Vagina (tissue), 2 donors: ENCODE results near the gene CLIC1. TPM values are rescaled to one million over a fixed set of nuclear protein-coding genes. Genes with fewer than 3 reads are reported as not detected.

Source experiments
- DNase-seq, 2 donors: peaks; one replicate each; pipeline ENCODE4 v3.0.0-alpha.2; 2017; ENCODE audit errors: extremely low spot score in 2 of 2
- H3K27ac ChIP-seq: fragments of 200-600 bp; sonication (generic); one replicate; pipeline ENCODE4 v1.5.1; 2019
- H3K27me3 ChIP-seq: fragments of 200-600 bp; sonication (generic); one replicate; pipeline ENCODE4 v1.5.1; 2019
- H3K36me3 ChIP-seq, 2 donors: fragments of 200-600 bp; sonication (generic); one replicate each; pipeline ENCODE4 v1.5.1; 2017 to 2019
- H3K4me1 ChIP-seq: fragments of 200-600 bp; sonication (generic); one replicate; pipeline ENCODE4 v1.5.1; 2019
- H3K4me3 ChIP-seq, 2 donors: fragments of 200-600 bp; sonication (generic); 1 replicate in 1 of 2; 2 replicates in 1 of 2; pipeline ENCODE4 v1.5.1; 2016 to 2019
- H3K9me3 ChIP-seq: fragments of 200-600 bp; sonication (generic); one replicate; pipeline ENCODE4 v1.5.1; 2019
- POLR2A ChIP-seq, 2 donors: fragments of 450-650 bp; IDR thresholded peaks; one replicate each; pipeline ENCODE4 v1.6.1; 2017; ENCODE audit warnings: antibody characterized with exemption in 2 of 2, mild to moderate bottlenecking in 2 of 2, moderate library complexity in 2 of 2
- POLR2AphosphoS5 ChIP-seq, 2 donors: sonication (generic); formaldehyde crosslinking; IDR thresholded peaks; one replicate each; pipeline ENCODE4 v1.9.0; 2017; ENCODE audit warnings: antibody characterized with exemption in 2 of 2, mild to moderate bottlenecking in 2 of 2, low read depth in 1 of 2; ENCODE audit not compliant: insufficient read depth in 1 of 2
- intact Hi-C: fragments of 100-400 bp; cut with DNase I; formaldehyde crosslinking; loops from one replicate; pipeline ENCODE4 v1.15.1; 2023
- total RNA-seq: library from RNA; depleted of rRNA; stranded (reverse); fragments of >200 nt; gene quantifications from one replicate; pipeline ENCODE4 v1.2.3, GENCODE V29; 2016
- TF ChIP-seq, protein P1 (sequence below), 3 experiments: fragments of 450-650 bp in 2 of 3; fragments of 200-600 bp in 1 of 3; sonication (generic) in 1 of 3; IDR thresholded peaks; one replicate each; pipeline ENCODE4 v1.5.1; 2017 to 2019; ENCODE audit warnings: antibody characterized with exemption in 3 of 3, mild to moderate bottlenecking in 2 of 3, moderate library complexity in 2 of 3

CLIC1 gene
- total RNA-seq, 1 donor from 2014 or later, result 250 TPM

DNA sequence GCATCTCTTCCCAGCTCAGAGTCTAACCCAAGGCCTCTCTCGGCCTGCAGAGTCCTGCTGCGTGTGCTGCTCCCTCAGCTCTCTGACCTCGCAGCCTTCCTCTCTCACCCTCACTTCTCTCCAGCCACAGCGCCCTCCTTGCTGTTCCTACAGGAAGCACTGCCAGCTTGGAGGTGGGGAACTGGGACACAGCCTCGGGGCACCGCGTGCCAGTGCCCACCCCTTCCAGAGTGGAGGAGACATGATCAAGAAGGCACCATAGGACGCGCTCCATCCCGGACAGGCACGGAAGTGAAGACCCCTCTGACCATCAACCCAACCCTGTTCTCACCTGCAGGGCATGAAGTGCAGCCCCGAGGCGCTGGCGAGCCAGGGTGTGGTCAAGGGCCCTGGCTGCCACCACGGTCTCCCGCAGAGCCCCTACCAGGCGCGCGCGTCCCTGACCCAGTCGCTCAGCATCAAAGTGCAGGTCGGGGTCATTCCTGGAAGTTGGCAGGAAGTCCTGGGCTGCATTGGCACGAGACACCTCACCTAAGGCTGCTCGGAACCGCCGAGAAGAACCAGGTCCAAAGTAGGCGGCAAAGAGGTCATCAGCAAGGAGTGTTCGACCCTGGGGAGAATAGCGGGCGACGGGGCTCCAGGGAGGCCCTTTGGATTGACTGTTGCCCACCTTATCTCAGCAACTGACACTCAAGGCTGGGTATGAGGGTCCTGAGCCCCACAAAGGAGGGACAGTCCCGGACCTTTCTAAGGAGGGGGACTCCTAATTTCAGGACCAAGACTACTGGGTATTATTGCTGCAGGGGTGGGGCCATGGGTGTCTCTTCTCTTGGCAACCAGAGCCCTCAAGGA lies 39.5 kb upstream of the CLIC1 start:
- Histone ChIP-seq H3K9me3 (no peaks in the 10 kb centered on the region), H3K4me1 (peaks cover 11% of the 10 kb centered on the region), H3K36me3 (peaks cover 0 to 22% of the 10 kb centered on the region in 2 donors), H3K27me3 (no peaks in the 10 kb centered on the region), H3K27ac (no peak overlapping the region), H3K4me3 (no peak overlapping the region)
- DNase-seq, result peak in 1 of 2 donors; percentile 95
- intact Hi-C loops, result no loop called here
- TF ChIP-seq, protein P1, sequence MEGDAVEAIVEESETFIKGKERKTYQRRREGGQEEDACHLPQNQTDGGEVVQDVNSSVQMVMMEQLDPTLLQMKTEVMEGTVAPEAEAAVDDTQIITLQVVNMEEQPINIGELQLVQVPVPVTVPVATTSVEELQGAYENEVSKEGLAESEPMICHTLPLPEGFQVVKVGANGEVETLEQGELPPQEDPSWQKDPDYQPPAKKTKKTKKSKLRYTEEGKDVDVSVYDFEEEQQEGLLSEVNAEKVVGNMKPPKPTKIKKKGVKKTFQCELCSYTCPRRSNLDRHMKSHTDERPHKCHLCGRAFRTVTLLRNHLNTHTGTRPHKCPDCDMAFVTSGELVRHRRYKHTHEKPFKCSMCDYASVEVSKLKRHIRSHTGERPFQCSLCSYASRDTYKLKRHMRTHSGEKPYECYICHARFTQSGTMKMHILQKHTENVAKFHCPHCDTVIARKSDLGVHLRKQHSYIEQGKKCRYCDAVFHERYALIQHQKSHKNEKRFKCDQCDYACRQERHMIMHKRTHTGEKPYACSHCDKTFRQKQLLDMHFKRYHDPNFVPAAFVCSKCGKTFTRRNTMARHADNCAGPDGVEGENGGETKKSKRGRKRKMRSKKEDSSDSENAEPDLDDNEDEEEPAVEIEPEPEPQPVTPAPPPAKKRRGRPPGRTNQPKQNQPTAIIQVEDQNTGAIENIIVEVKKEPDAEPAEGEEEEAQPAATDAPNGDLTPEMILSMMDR (IDR thresholded peaks at IDR 0.05), result no peak
- no peak for TF ChIP-seq POLR2AphosphoS5 (IDR thresholded peaks at IDR 0.05; ENCODE audit: insufficient read depth in 1 of 2, low read depth in 1 of 2)
- TF ChIP-seq POLR2A (IDR thresholded peaks at IDR 0.05), result no peak

DNA sequence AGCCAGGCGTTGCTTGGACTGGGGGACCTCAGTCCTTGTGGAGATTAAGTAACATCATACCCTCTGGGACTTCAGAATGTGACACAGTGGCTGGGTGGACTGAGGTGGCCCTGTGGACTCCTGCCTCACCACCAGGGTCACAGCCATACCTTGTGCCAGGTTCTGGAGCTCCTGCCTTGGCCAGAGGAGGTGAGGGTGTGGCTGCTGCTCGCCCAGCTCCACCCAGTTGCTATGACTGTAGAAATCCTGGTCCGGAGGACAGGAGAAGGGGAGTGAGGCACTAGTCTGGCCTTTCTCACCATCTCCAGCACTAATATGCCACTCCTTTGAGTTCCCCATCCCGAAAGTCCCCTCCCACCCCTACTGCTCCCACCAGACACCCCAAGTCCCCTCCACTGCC lies 38.9 kb upstream of the CLIC1 start:
- H3K4me3 ChIP-seq, result no peak overlapping the region
- TF ChIP-seq POLR2A (IDR thresholded peaks at IDR 0.05) (no peak), POLR2AphosphoS5 (IDR thresholded peaks at IDR 0.05; ENCODE audit: insufficient read depth in 1 of 2, low read depth in 1 of 2) (no peak)
- TF ChIP-seq, protein P1 (IDR thresholded peaks at IDR 0.05), result no peak
- no peak overlapping the region for H3K27ac ChIP-seq
- no peak for DNase-seq
- no peaks in the 10 kb centered on the region for H3K9me3 ChIP-seq
- intact Hi-C loops, result no loop called here
- no peaks in the 10 kb centered on the region for H3K27me3 ChIP-seq
- H3K4me1 ChIP-seq, result peaks cover 11% of the 10 kb centered on the region
- peaks cover 0 to 15% of the 10 kb centered on the region in 2 donors for H3K36me3 ChIP-seq

DNA sequence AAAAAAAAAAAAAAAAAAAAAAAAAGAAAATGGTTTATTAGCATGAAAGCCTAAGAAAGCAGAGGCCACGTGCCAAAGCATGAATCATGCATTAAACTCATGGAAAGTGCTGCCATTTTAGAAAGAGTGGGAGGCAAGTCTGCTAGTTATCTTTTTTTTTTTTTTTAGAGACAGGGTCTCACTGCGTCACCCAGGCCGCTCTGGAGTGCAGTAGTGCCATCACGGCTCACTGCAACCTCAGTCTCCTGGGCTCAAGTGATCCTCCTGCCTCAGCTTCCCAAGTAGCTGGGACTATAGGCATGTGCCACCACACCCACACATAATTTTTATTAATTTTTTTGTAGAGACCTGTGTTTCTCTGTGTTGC lies 35.6 kb upstream of the CLIC1 start:
- intact Hi-C loops, result no loop called here
- Histone ChIP-seq H3K9me3 (no peaks in the 10 kb centered on the region), H3K4me3 (no peak overlapping the region), H3K27ac (no peak overlapping the region), H3K4me1 (peaks cover 6% of the 10 kb centered on the region), H3K36me3 (no peaks in the 10 kb centered on the region), H3K27me3 (no peaks in the 10 kb centered on the region)
- DNase-seq, result no peak
- TF ChIP-seq, protein P1 (IDR thresholded peaks at IDR 0.05), result no peak
- TF ChIP-seq POLR2AphosphoS5 (IDR thresholded peaks at IDR 0.05; ENCODE audit: insufficient read depth in 1 of 2, low read depth in 1 of 2) (no peak), POLR2A (IDR thresholded peaks at IDR 0.05) (no peak)

DNA sequence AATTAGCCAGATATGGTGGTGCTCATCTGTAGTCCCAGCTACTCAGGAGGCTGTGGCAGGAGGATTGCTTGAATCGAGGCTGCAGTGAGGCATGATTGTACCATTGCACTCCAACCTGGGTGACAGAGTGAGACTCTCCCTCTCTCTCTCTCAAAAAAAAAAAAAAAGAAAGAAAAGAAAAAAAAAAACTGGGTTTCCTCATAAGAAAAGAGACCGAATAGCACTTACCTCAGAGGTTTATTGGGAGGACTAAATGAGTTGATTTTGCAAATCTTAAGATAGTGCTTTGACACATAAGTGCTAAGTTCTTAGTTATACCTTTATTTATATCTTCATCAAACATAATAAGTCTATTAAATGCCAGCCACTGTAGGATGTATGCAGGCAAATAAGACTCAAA lies 34.5 kb upstream of the CLIC1 start:
- Histone ChIP-seq H3K27me3 (no peaks in the 10 kb centered on the region), H3K36me3 (no peaks in the 10 kb centered on the region), H3K9me3 (no peaks in the 10 kb centered on the region), H3K4me1 (no peaks in the 10 kb centered on the region), H3K27ac (no peak overlapping the region), H3K4me3 (no peak overlapping the region)
- TF ChIP-seq POLR2AphosphoS5 (IDR thresholded peaks at IDR 0.05; ENCODE audit: insufficient read depth in 1 of 2, low read depth in 1 of 2) (no peak), POLR2A (IDR thresholded peaks at IDR 0.05) (no peak)
- TF ChIP-seq, protein P1 (IDR thresholded peaks at IDR 0.05), result no peak
- intact Hi-C loops, result no loop called here
- DNase-seq, result no peak

DNA sequence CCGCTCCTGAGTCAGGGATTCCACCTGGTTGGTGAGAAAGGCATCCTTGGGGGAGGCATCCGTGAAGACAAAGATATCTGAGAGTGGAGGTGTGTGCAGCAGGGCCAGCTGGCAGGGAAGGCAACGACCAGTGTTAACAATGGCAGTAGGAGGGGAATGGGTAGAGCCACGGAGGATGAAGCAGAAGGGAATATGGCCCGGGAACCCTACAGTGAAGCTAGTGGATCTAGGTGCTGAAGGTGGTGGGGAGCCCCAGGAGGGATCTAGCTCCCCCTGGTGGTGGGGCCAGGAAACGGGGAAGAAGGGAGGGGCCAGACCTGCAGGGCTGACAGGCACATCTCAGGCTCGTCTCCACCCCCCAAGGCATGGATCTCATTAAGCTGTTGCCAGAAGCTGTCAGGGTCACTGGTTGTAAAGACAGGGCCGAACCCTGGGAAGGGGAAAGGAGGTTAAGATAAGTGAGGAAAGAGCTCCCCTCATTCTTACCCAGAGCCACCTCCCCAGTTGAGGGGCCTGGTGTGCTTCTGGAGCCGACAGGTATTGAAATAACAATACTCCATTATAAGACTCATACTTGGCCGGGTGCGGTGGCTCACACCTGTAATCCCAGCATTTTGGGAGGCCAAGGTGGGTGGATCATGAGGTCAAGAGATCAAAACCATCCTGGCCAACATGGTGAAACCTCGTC lies 33.5 kb upstream of the CLIC1 start:
- intact Hi-C loops, result no loop called here
- no peak overlapping the region for H3K27ac ChIP-seq
- no peaks in the 10 kb centered on the region for H3K27me3 ChIP-seq
- H3K4me3 ChIP-seq, result no peak overlapping the region
- H3K36me3 ChIP-seq, result no peaks in the 10 kb centered on the region
- H3K4me1 ChIP-seq, result no peaks in the 10 kb centered on the region
- no peaks in the 10 kb centered on the region for H3K9me3 ChIP-seq
- no peak for TF ChIP-seq POLR2AphosphoS5 (IDR thresholded peaks at IDR 0.05; ENCODE audit: insufficient read depth in 1 of 2, low read depth in 1 of 2)
- TF ChIP-seq, protein P1 (IDR thresholded peaks at IDR 0.05), result peak in 2 of 3 experiments; percentile 26 to 61
- DNase-seq, result no peak
